ENCODE data around the gene CIB2.

The CIB2 gene

DNA sequence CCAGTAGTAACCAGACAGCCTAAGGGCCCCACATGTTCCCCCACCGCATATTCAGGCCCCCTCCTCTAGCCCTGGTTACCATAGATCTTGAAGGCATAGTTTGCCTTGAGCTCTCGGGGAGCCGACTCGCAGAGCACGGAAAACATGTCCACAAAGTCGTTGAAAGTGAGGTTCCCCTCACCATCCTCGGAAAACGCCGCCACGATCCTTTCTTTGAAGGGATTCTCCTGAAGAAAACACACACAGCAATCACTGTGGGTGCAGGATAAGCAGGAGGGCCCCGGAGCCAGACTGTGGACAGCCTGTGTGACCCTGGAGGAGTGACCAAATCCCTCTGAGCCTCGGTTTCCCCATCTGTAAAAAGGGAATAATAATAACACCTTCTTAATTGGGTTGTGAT, 22.1 kb downstream of the CIB2 start:
- WGBS, 2 experiments, result 84 to 88% methylated on average over 12 of the region's 12 CpGs
- H3K9me3 ChIP-seq (ENCODE audit: control insufficient read depth, low read length), result no peaks in the 10 kb centered on the region
- no peaks in the 10 kb centered on the region for H3K27me3 ChIP-seq (ENCODE audit: control insufficient read depth, insufficient read depth, low read length, poor library complexity, severe bottlenecking)
- no peak overlapping the region for H3K4me3 ChIP-seq (ENCODE audit: insufficient read depth, low read depth, low read length)
- H3K4me1 ChIP-seq (ENCODE audit: control insufficient read depth, insufficient read depth, low read length), result peaks cover 2% of the 10 kb centered on the region
- peaks cover 3% of the 10 kb centered on the region for H3K36me3 ChIP-seq (ENCODE audit: control insufficient read depth, insufficient read depth, low read length)
- H3K27ac ChIP-seq (ENCODE audit: insufficient read depth, low read depth, low read length, poor library complexity, severe bottlenecking), result no peak overlapping the region

DNA sequence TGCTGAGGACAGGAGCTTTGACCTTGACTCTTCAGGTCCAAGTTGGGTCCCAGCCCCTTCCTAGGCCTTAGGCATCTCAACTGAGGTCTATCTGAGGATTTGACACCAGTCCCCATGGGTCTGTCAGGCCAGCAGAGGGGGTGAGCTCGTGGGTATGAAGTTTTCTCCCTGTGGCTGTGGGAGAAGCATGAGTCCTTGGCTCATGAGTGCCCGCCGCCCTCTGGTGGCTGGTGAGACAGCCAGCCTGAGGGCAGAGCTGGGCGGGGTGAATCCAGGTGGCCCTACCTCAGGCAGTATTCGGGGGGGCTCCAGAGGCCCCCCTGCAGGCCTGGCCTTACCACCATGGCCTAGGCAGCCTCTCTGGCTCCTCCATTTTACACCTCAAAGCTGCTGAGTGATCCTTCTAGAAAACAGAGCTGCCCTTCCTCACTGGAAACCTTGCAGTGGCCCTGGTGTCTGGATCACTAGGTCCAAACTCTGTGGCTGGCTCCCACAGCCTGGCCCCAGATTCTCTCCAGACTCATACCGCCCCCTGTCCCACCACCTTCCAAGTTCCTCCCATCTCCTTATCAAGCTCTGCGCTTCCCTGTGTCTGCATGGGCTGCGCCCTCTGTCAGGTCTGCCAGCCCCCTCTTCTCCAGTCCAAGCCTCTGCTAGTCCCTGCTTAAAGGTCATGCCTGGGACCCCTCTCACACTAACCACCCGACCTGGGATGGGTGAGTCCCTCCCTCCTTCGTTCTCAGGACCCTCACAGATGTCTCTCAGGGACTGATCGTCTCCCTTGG, 22.8 kb downstream of the CIB2 start:
- Histone ChIP-seq H3K9me3 (ENCODE audit: control insufficient read depth, low read length) (no peaks in the 10 kb centered on the region), H3K27me3 (ENCODE audit: control insufficient read depth, insufficient read depth, low read length, poor library complexity, severe bottlenecking) (no peaks in the 10 kb centered on the region)

DNA sequence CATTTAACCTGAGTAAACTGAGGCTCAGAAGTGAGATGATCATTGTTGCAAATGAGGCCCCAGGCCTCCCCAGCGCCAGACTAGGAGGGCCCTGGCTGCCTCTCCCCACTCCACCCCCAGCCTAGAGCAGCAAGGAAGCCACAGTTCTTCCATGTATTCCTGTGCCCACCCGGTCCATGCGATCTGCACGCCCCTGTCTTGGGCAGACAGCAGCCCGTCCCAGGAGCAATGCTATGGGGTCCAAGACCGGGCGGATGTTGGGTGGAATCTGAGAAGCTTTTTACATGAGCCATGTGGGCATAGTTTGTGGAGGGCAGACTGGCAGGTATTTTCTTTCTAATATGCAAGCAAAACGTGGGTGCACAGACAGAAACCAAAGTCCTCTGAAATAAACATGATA, 23.8 kb downstream of the CIB2 start:
- no peaks in the 10 kb centered on the region for H3K27me3 ChIP-seq (ENCODE audit: control insufficient read depth, insufficient read depth, low read length, poor library complexity, severe bottlenecking)
- peaks cover 3% of the 10 kb centered on the region for H3K36me3 ChIP-seq (ENCODE audit: control insufficient read depth, insufficient read depth, low read length)
- H3K4me3 ChIP-seq (ENCODE audit: insufficient read depth, low read depth, low read length), result no peak overlapping the region
- H3K4me1 ChIP-seq (ENCODE audit: control insufficient read depth, insufficient read depth, low read length), result peaks cover 2% of the 10 kb centered on the region
- H3K27ac ChIP-seq (ENCODE audit: insufficient read depth, low read depth, low read length, poor library complexity, severe bottlenecking), result no peak overlapping the region
- H3K9me3 ChIP-seq (ENCODE audit: control insufficient read depth, low read length), result no peaks in the 10 kb centered on the region
- WGBS, 2 experiments, result 95% methylated on average over 8 of the region's 8 CpGs

More for the DNA sequence above, 22.8 kb downstream of the CIB2 start:
- Histone ChIP-seq H3K36me3 (ENCODE audit: control insufficient read depth, insufficient read depth, low read length) (peaks cover 3% of the 10 kb centered on the region), H3K4me1 (ENCODE audit: control insufficient read depth, insufficient read depth, low read length) (peaks cover 2% of the 10 kb centered on the region), H3K4me3 (ENCODE audit: insufficient read depth, low read depth, low read length) (no peak overlapping the region), H3K27ac (ENCODE audit: insufficient read depth, low read depth, low read length, poor library complexity, severe bottlenecking) (no peak overlapping the region)
- 48 to 55% methylated on average over 11 of the region's 11 CpGs for WGBS, 2 experiments

DNA sequence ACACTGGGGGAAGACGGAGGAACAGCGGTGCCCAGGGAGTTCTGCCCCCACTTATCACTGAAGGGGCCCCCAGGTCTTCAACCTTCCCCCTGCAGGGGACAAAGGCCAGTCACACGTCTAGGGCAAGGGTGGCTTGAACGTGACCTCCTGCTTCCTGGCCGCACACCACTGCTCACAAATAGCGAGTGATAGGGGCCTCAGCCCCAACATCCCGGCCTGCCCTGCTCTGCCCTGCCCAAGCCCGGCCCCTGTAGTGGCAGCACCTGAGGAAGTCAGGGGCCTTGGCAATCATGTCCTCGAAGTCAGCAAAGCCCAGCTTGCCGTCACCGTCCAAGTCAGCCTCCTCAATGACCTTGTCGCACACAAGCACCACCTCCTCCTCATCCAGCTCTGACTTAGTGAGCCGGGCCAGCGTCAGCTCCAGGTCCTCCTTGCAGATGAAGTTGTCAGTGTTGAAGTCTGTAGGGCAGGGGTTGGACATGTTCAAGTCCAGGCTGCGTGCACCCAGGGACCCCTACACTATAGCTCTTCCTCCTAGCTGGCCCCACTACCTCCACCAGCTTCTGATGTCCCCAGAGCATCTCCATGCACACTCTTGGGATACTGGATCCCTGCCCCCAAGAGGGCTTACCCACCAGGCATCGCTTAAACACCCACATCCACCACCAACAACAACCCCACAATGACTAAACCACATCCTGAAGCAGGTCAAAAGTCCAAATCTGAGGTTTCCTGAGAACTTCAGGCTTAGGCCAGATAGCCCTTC, 25.6 kb downstream of the CIB2 start:
- 92 to 94% methylated on average over 16 of the region's 16 CpGs for WGBS, 2 experiments
- Histone ChIP-seq H3K36me3 (ENCODE audit: control insufficient read depth, insufficient read depth, low read length) (peaks cover 3% of the 10 kb centered on the region), H3K4me3 (ENCODE audit: insufficient read depth, low read depth, low read length) (no peak overlapping the region), H3K27ac (ENCODE audit: insufficient read depth, low read depth, low read length, poor library complexity, severe bottlenecking) (no peak overlapping the region), H3K27me3 (ENCODE audit: control insufficient read depth, insufficient read depth, low read length, poor library complexity, severe bottlenecking) (no peaks in the 10 kb centered on the region), H3K9me3 (ENCODE audit: control insufficient read depth, low read length) (no peaks in the 10 kb centered on the region), H3K4me1 (ENCODE audit: control insufficient read depth, insufficient read depth, low read length) (peaks cover 2% of the 10 kb centered on the region)

GRCh38 chr15:78104566-78105475, 26.4 kb downstream of the CIB2 start:
- Histone ChIP-seq H3K4me3 (ENCODE audit: insufficient read depth, low read depth, low read length) (no peak overlapping the region), H3K9me3 (ENCODE audit: control insufficient read depth, low read length) (no peaks in the 10 kb centered on the region), H3K36me3 (ENCODE audit: control insufficient read depth, insufficient read depth, low read length) (peaks cover 3% of the 10 kb centered on the region), H3K27ac (ENCODE audit: insufficient read depth, low read depth, low read length, poor library complexity, severe bottlenecking) (no peak overlapping the region), H3K27me3 (ENCODE audit: control insufficient read depth, insufficient read depth, low read length, poor library complexity, severe bottlenecking) (no peaks in the 10 kb centered on the region), H3K4me1 (ENCODE audit: control insufficient read depth, insufficient read depth, low read length) (peaks cover 2% of the 10 kb centered on the region)
- 95 to 96% methylated on average over 12 of the region's 12 CpGs for WGBS, 2 experiments

DNA sequence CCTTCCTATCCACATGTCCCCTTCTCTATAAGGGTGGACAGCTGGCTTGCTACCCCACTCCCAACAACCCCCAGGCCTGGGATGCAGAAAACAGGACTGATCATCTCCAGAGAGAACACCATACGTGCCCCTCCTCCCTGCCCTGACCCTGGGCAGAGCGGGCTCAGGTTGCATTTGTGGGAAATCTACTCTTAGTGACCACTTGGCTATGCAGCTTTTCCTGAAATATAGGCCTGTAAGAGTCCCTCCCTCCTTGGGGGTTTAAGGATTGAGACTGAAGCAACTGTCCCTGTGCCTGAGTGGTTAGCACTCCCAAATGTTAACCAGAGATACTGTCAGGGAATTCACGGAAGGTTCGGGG, 27.1 kb downstream of the CIB2 start:
- Histone ChIP-seq H3K4me3 (ENCODE audit: insufficient read depth, low read depth, low read length) (no peak overlapping the region), H3K36me3 (ENCODE audit: control insufficient read depth, insufficient read depth, low read length) (peaks cover 3% of the 10 kb centered on the region), H3K27me3 (ENCODE audit: control insufficient read depth, insufficient read depth, low read length, poor library complexity, severe bottlenecking) (no peaks in the 10 kb centered on the region), H3K4me1 (ENCODE audit: control insufficient read depth, insufficient read depth, low read length) (peaks cover 2% of the 10 kb centered on the region), H3K9me3 (ENCODE audit: control insufficient read depth, low read length) (no peaks in the 10 kb centered on the region), H3K27ac (ENCODE audit: insufficient read depth, low read depth, low read length, poor library complexity, severe bottlenecking) (no peak overlapping the region)
- WGBS, 2 experiments, result 93 to 94% methylated on average over 4 of the region's 4 CpGs

DNA sequence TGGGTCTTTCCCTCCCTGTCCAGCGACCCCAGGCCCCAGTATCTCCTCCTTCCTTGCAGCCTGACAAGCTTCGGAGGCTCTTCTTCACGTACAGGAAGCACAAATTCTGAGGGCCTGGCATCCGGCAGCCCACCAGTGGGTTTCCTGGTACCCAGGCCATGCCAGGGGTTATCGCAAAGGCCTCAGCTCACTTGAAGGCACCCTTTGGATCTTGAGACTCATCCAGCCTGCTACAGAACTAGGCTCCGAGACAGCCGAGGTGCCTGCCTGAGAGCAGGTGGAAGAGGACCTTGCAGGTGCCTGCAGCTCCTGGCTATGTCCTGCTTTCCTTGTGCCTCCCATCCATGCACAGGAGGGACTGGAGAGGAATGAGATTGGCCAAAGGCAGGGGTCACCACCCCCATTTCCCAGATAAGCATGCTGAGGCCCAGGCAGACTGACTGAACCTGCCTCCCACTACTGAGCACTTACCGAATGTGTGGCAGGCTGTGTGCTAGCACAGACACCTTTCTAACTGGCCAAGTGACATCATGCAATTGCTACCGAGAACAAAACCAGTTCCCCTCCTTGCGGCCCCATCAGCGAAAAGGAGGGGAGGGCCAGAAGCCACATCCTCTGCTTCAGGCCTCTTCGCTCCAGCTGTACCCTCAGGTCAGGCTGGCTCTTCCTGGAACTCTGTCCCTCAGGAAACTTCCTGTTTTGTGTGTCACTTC, 27.7 kb downstream of the CIB2 start:
- WGBS, 2 experiments, result 92 to 93% methylated on average over 12 of the region's 12 CpGs
- Histone ChIP-seq H3K4me1 (ENCODE audit: control insufficient read depth, insufficient read depth, low read length) (peaks cover 2% of the 10 kb centered on the region), H3K27me3 (ENCODE audit: control insufficient read depth, insufficient read depth, low read length, poor library complexity, severe bottlenecking) (no peaks in the 10 kb centered on the region), H3K4me3 (ENCODE audit: insufficient read depth, low read depth, low read length) (no peak overlapping the region), H3K36me3 (ENCODE audit: control insufficient read depth, insufficient read depth, low read length) (peaks cover 3% of the 10 kb centered on the region), H3K27ac (ENCODE audit: insufficient read depth, low read depth, low read length, poor library complexity, severe bottlenecking) (no peak overlapping the region), H3K9me3 (ENCODE audit: control insufficient read depth, low read length) (no peaks in the 10 kb centered on the region)

DNA sequence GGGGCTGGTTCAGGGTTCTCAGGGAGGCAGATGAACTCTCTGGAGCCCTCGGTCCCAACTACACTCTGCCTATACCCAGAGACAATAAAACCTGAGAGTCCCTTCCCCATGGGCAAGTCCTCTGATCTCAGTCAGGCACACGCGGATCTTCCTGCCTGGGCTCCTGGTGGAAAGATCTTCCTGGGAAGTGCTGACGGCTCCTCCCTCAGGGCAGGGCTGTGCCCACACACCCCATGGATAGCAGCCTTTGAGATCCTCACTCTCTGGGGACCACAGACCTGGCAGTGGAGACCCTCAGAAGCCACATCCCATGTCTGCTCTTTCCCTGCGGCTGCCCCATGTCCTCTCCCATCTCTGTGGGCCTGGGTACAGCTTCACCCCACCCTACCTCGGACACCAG, 28.5 kb downstream of the CIB2 start:
- Histone ChIP-seq H3K4me3 (ENCODE audit: insufficient read depth, low read depth, low read length) (no peak overlapping the region), H3K27ac (ENCODE audit: insufficient read depth, low read depth, low read length, poor library complexity, severe bottlenecking) (no peak overlapping the region), H3K27me3 (ENCODE audit: control insufficient read depth, insufficient read depth, low read length, poor library complexity, severe bottlenecking) (no peaks in the 10 kb centered on the region), H3K36me3 (ENCODE audit: control insufficient read depth, insufficient read depth, low read length) (peaks cover 3% of the 10 kb centered on the region), H3K4me1 (ENCODE audit: control insufficient read depth, insufficient read depth, low read length) (peaks cover 2% of the 10 kb centered on the region), H3K9me3 (ENCODE audit: control insufficient read depth, low read length) (no peaks in the 10 kb centered on the region)
- 82 to 84% methylated on average over 6 of the region's 6 CpGs for WGBS, 2 experiments

DNA sequence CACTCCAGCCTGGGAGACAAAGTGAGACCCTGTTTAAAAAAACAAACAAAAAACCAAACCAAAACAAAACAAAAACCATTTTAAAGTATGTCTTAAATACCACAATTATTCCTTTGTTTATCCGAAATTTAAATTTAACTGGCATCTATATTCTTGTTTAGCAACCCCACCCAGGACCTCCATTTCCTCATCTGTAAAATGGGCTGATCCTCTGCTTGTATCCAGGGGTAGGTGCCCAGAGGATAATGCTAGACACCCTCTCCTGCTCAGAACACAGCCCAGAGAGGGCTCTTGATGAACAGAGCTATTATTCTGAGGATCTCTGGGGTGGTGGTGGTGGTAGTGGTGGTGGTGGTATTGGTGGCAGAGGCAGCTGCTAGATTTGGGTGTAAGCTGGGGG, 29.0 kb downstream of the CIB2 start:
- H3K9me3 ChIP-seq (ENCODE audit: control insufficient read depth, low read length), result no peaks in the 10 kb centered on the region
- no peak overlapping the region for H3K4me3 ChIP-seq (ENCODE audit: insufficient read depth, low read depth, low read length)
- H3K36me3 ChIP-seq (ENCODE audit: control insufficient read depth, insufficient read depth, low read length), result no peaks in the 10 kb centered on the region
- H3K27me3 ChIP-seq (ENCODE audit: control insufficient read depth, insufficient read depth, low read length, poor library complexity, severe bottlenecking), result no peaks in the 10 kb centered on the region
- H3K4me1 ChIP-seq (ENCODE audit: control insufficient read depth, insufficient read depth, low read length), result peaks cover 2% of the 10 kb centered on the region
- H3K27ac ChIP-seq (ENCODE audit: insufficient read depth, low read depth, low read length, poor library complexity, severe bottlenecking), result no peak overlapping the region
- 90 to 91% methylated on average over 1 of the region's 1 CpG for WGBS, 2 experiments
